HT-29 (cell line): ENCODE measurements around the gene HTT-AS. TPM values are rescaled to one million over a fixed set of nuclear protein-coding genes. Genes with fewer than 3 reads are reported as not detected.
A peak's percentile ranks its signal among the peaks of the same experiment; 100 is the strongest.

ENCODE experiments used
- DNase-seq: peaks from one replicate; pipeline ENCODE4 v3.0.0-alpha.2; 2015; ENCODE audit warnings: low spot score
- total RNA-seq: library from RNA; depleted of rRNA; stranded (reverse); fragments of >200 nt; shearing (Covaris generic); gene quantifications from 2 replicates; pipeline ENCODE4 v1.2.3, GENCODE V29; 2014

The HTT-AS gene
- total RNA-seq, 1 experiment from 2014 or later = not detected

DNA sequence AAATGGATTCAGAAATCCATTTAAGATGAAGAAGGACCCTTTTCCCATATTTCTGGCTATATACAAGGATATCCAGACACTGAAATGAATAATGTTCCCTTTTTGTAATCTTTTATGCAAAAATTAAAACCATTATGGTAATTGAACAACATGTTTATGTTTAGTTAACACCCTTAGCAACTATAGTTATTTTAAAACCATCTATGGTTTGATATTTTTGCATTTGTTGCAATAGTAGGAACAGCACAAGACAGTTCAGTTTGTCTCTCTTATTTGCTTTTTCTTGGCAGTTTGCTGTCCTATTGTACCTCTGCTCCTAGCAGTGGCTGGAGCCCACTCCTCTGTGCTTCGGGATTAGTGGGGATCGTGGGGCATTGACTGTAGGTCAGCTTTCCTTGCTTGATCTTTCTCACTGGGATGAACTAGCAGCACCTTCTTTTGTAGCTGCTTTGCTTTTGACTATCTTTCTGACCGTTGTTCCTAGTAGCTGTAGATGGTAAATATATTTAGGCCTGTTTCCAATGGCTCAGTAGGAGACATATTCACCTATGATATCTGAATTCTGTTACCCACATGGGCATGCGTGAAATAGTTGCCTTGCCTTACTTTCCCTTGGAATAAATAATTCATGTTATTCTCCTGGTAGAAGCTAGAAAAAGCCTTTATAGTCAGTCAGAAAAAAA is 12.9 kb upstream of the HTT-AS start:
- DNase-seq = no peak

DNA sequence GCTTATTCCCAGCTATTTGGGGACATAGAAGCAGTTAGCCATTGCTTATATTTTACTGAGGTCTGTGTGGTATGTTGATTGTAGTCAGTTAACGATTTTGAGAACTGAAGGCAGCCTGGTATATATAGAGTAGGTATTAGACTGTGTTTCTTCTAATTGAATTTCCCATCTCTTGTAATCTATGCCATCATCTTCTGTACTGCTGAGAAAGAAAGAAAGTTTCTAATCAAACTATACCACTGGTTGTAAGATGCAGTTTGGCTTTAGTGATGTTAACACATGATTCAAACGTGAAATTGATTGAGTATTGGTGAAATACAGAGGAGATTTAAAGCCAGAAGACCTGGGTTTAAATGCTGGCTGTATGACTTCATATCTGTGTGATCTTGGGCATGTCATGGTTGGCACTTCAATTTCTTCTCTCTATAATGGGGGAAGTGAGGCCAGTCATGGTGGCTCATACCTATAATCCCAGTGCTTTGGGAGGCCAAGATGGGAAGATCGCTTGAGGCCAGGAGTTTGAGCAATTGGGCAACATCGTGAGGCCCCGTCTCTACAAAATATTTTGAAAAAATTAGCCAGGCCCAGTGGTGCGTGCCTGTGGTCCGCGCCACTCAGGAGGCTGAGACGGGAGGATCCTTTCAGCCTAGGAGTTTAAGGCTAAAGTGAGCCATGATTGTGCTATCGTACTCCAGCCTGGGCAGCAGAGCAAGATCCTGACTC is 11.8 kb upstream of the HTT-AS start:
- DNase-seq = no peak

DNA sequence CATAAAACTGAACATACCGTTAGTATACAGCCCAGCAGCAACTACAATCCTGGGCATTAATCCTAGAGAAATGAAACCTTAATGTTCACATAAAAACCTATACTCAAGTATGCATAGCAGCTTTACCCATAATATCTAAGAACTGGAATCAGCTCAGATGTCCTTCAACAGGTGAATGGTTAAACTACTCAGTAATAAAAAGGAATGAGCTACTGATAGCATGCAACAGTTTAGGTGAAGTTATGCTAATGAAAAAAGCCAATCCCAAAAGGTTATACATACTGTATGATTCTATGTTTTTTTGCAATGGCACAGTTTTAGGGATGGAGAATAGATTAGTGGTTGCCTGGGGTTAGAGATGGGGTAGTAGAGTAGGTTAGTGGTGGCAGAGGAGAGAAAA is 9.4 kb upstream of the HTT-AS start:
- DNase-seq = no peak

DNA sequence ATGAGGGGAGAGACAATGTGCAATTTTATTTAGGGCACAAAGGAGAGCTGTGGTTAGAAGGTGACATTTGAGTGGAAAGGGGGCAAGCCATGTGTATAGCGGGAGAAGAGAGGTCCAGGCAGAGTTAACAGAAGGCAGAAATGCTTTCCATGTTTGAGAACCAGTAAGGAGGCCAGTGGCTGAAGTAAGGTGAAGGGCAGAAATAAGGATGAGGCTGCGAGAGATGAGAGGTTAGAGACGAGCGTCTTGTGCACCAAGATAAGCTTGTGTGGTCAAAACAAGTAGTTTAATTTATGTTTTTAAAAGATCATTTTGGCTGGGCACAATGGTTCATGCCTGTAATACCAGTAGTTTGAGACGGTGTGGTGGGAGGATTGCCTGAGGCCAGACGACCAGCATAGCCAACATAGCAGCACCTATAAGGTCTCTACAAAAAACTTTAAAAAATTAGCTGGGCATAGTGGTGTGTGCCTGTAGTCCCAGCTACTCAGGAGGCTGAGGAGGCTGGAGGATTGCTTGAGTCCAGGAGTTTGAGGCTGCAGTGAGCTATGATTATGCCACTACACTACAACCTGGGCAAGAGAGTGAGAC is 8.7 kb upstream of the HTT-AS start:
- no peak for DNase-seq

DNA sequence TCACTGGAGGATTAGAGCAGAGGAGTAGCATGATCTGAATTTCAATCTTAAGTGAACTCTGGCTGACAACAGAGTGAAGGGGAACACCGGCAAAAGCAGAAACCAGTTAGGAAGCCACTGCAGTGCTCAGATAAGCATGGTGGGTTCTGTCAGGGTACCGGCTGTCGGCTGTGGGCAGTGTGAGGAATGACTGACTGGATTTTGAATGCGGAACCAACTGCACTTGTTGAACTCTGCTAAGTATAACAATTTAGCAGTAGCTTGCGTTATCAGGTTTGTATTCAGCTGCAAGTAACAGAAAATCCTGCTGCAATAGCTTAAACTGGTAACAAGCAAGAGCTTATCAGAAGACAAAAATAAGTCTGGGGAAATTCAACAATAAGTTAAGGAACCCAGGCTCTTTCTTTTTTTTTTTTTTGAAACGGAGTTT is 5.4 kb upstream of the HTT-AS start:
- no peak for DNase-seq

DNA sequence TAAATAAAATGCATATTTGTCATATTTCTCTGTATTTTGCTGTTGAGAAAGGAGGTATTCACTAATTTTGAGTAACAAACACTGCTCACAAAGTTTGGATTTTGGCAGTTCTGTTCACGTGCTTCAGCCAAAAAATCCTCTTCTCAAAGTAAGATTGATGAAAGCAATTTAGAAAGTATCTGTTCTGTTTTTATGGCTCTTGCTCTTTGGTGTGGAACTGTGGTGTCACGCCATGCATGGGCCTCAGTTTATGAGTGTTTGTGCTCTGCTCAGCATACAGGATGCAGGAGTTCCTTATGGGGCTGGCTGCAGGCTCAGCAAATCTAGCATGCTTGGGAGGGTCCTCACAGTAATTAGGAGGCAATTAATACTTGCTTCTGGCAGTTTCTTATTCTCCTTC is 3.5 kb upstream of the HTT-AS start:
- no peak for DNase-seq

DNA sequence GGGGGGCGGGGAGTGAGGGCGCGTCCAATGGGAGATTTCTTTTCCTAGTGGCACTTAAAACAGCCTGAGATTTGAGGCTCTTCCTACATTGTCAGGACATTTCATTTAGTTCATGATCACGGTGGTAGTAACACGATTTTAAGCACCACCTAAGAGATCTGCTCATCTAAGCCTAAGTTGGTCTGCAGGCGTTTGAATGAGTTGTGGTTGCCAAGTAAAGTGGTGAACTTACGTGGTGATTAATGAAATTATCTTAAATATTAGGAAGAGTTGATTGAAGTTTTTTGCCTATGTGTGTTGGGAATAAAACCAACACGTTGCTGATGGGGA is 1.3 kb upstream of the HTT-AS start:
- DNase-seq = no peak

DNA sequence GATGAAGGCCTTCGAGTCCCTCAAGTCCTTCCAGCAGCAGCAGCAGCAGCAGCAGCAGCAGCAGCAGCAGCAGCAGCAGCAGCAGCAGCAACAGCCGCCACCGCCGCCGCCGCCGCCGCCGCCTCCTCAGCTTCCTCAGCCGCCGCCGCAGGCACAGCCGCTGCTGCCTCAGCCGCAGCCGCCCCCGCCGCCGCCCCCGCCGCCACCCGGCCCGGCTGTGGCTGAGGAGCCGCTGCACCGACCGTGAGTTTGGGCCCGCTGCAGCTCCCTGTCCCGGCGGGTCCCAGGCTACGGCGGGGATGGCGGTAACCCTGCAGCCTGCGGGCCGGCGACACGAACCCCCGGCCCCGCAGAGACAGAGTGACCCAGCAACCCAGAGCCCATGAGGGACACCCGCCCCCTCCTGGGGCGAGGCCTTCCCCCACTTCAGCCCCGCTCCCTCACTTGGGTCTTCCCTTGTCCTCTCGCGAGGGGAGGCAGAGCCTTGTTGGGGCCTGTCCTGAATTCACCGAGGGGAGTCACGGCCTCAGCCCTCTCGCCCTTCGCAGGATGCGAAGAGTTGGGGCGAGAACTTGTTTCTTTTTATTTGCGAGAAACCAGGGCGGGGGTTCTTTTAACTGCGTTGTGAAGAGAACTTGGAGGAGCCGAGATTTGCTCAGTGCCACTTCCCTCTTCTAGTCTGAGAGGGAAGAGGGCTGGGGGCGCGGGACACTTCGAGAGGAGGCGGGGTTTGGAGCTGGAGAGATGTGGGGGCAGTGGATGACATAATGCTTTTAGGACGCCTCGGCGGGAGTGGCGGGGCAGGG is 711 bp upstream of the HTT-AS start:
- DNase-seq = peak; percentile 49

DNA sequence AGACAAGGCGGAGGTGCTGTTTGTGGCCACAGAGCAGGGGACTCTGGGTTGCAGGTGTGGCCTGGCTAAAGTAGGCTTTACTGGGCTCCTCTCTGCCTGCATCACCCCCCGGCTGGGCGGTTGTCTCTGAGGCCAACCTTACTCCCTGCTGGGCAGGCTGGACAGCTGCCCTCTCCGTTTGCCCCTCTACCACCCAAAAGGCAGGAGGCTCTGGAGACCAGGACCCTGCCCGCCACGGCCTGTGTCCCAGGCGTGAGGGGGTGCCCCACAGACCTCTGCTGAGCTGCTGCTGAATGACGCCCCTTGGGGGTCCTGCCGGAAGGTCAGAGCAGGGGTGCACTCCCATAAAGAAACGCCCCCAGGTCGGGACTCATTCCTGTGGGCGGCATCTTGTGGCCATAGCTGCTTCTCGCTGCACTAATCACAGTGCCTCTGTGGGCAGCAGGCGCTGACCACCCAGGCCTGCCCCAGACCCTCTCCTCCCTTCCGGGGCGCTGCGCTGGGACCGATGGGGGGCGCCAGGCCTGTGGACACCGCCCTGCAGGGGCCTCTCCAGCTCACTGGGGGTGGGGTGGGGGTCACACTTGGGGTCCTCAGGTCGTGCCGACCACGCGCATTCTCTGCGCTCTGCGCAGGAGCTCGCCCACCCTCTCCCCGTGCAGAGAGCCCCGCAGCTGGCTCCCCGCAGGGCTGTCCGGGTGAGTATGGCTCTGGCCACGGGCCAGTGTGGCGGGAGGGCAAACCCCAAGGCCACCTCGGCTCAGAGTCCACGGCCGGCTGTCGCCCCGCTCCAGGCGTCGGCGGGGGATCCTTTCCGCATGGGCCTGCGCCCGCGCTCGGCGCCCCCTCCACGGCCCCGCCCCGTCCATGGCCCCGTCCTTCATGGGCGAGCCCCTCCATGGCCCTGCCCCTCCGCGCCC is 920 bp downstream of the HTT-AS start:
- no peak for DNase-seq

DNA sequence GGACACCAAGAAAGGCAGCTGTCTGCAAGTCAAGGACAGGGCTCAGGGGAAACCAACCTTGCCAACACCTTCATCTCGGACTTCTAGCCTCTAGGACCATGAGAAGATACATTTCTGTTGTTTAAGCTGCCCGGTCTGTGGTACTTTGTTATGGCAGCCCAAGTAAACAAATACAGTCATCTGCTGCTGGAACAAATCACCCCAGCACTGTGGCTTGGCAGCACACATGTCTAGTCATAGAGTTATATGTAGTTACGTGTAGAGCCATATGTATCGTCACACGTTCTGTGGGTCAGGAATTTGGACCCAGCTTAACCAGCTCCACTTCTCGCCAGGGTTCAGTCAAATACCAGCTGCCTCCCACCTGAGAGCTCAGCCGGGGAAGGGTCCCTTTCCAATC is 2.5 kb downstream of the HTT-AS start:
- no peak for DNase-seq

DNA sequence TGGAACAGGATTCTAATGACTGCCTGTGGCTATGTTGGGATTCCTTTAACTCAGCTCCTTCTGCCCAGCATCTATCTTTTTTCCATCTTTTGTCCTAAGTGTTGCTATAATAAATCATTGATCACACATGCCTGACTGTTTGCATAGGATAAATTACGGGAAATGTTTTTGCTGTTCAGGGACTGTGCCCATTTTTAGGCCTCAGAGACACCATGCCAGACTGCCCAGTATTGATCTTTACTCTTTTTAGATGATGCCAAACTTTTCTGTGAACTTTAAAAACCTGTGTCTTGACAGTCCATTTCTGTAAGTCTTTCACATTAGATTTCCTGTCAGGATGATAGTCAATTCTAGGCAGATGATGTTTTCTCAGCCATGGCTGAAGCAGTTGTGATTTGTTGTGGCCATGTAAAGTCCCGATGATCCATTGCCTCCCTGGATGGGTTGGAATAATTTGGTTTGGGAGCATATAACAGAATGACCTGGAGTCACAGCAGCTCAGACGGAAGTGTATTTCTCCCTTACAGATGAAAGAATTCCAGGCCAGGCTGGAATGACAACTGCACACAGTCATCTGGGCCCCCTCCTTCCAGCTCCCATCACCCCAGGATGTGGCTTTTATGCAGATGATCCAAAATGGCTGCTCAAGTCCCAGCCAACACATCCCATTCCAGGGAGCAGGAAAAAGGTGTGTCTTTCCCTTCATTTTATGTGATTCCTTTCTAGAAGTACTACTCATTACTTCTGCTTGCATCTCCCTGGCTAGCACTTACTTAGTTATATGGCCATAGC is 3.4 kb downstream of the HTT-AS start:
- DNase-seq = no peak

DNA sequence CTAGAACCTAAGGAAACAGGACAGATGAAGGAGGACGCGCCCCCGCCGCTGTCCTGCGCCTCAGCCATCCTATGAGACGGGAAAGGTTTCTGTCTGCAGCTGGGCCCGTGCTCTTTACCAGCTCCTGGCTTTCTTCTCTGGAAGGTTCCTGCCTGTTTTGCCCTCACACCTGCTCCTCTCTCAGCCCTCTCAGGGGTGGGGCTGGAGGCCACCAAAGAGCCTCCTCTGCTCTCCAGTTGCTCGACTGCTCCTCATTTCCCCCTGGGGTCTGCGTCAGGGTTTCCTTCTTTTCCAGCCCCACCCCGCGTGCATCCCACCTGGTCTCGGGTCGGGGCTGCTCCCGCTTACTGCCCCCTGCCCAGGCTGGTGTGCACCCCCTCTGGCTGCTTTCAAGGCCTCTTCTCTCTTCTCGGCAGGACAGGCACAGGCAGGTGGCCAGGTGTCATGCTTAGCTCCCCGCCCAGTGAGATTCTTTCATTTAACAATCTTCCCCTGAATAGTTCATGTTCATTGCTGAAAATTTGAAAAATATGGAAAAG is 4.6 kb downstream of the HTT-AS start:
- no peak for DNase-seq

DNA sequence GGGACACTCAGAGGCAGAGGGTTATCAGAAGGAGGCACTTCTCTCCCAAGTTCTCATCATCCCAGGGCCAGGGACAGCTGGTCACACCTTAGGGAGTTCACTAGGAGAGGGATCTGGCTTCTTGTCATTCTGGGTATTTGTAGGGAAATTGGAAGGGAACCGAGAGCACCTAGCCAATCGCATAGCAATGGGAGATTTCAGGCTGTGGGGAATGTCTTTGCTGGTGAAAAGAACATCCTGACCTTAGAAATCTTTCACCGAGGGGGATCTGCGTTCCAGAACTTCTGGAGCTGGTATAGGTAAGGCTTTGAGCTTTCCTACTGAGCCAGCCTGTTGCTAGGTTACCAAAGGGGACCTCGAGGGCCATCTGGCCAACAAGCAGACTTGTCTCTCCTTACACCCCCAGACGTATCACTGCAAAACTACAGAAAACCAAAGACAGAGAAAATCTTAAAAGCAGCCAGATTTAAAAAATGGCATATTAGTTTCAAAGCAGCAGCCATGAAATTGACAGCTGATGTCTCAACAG is 6.8 kb downstream of the HTT-AS start:
- no peak for DNase-seq

DNA sequence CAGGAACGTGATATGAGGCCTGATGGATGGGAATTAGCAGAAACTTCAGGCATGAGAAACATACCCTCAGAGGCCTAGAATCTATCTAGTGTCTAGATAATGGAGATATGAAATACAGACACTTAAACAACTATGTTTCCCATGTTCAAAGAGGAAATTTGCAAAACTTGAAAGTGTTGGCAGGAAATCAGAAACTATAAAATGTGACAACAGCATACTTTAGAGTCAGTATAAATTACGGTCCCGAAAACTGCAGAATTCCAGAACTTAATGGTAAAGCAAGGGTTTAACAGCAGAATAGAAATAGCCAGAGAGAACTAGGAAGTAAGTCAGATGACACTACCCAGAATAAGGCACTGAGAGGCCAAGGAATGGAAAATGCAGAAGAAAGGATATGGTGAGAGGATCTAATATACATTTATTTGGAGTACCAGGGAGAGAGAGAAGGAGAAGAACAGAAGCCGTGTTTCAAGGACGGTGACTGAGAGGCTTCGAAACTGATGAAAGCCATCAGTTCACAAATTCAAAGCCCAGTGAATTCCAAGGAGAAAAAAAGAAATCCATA is 7.4 kb downstream of the HTT-AS start:
- DNase-seq = no peak

DNA sequence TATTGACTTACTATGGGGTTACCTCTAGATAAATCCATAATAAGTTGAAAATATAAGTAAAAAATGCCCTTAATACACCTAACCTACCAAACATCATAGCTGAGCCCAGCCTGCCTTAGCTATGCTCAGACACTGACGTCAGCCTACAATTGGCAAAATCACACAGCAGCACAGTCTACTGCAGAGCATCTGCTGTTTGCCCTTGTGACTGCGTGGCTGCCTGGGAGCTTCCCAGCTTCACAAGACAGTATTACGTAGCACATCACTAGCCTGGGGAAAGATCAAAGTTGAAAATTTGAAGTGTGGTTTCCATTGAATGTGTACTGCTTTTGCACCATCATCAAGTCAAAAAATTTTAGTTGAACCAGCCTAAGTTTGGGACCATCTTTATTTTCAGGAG is 8.8 kb downstream of the HTT-AS start:
- DNase-seq = no peak

DNA sequence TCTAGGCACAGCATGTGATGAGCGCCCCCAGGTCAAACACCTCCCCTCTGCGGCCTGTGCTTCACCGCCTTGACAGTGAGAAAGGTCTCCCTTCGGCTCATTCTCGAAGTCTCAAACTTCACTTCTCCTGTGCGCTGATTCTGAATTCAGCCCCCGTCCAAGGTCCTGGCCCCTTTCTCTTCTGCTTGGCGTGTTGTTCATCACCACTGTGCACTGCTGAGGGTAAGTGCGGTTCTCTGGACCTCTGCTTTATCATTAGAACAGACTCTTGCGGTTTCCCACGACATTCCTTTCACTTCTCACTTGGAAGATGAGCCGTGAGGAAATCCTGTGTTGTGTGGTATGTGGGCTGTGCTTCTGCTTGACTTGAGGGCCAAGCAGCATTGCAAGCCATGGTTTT is 11.9 kb downstream of the HTT-AS start:
- no peak for DNase-seq

DNA sequence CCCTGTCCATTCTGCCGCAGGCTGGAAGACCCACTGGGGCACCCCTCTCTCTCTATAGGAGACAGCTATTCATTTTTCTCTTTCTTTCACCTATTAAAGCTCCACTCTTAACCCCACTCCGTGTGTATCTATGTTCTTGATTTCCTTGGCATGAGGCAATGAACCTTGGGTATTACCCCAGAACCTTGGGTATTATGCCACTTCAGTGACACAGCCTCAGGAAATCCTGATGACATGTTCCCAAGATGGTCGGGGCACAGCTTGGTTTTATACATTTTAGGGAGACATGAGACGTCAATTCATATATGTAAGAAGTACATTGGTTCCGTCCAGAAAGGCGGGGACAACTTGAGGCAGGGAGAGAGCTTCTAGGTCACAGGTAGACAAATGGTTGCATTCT is 13.4 kb downstream of the HTT-AS start:
- DNase-seq = no peak

DNA sequence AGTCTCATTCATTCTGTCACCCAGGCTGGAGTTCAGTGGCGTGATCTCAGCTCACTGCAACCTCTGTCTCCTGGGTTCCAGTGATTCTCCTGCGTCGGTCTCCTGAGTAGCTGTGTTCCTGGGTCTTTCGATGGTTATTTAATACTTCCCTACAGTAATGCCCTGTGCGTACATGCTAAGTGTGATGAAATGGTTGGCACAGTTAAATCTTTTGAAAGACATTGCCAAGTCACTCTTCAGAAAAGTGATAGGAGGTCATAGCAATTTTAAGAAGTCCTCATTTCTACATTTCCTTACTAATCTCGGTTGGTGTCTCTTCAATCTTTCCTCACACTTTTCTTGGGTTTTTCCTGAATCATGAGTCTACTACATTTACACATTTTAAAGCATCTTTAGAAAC is 14.4 kb downstream of the HTT-AS start:
- DNase-seq = no peak

DNA sequence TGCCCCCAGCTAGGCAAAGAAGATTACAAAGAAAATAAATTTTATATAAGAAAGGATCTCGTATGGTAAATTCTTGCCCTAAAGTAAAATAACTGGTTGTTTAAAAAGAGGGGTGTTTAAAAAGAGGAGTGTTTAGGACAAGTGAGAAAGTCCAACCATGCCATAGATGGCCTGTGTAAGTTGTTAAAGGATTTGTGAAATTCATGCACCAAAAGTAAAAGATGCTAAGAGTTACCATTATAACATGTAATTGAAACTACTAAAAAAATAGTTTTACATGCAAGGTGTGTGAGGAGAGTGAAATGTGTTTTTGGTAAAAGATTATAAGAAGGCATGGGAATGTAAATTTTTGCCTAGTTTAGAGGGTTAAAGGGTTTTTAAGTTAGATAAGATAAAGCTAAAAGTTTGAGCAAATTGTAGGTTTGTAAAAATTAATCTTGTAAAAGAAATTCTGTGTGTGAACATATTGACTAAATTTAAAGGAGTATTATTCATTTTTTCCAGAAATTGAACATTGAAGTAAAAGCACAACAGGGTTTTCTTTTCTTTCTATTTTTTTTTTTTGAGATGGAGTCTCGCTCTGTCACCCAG is 20.1 kb downstream of the HTT-AS start:
- no peak for DNase-seq
